Peyer's patch (tissue), 4 donors: ENCODE measurements around the gene SUGP1. TPM values are rescaled to one million over a fixed set of nuclear protein-coding genes. Genes with fewer than 3 reads are reported as not detected.
A peak's percentile ranks its signal among the peaks of the same experiment; 100 is the strongest.

Experiments used
- DNase-seq, 3 donors: peaks; one replicate each; pipeline ENCODE4 v3.0.0-alpha.2; 2017 to 2019
- H3K27ac ChIP-seq, 4 donors: fragments of 200-600 bp; sonication (generic); one replicate each; pipeline ENCODE4 v1.5.1; 2016 to 2019
- H3K27me3 ChIP-seq, 2 donors: fragments of 200-600 bp; sonication (generic); one replicate each; pipeline ENCODE4 v1.5.1; 2019
- H3K36me3 ChIP-seq, 3 donors: fragments of 200-600 bp; sonication (generic); one replicate each; pipeline ENCODE4 v1.5.1; 2016 to 2019
- H3K4me1 ChIP-seq, 4 donors: fragments of 200-600 bp; sonication (generic); one replicate each; pipeline ENCODE4 v1.5.1; 2016 to 2019
- H3K4me3 ChIP-seq, 4 donors: fragments of 200-600 bp; sonication (generic); 1 replicate in 3 of 4; 2 replicates in 1 of 4; pipeline ENCODE4 v1.5.1; 2016 to 2019; ENCODE audit warnings: mild to moderate bottlenecking in 1 of 4
- H3K9me3 ChIP-seq, 4 donors: fragments of 200-600 bp; sonication (generic); one replicate each; pipeline ENCODE4 v1.5.1; 2016 to 2019; ENCODE audit warnings: mild to moderate bottlenecking in 1 of 4
- POLR2A ChIP-seq, 2 donors: fragments of 450-650 bp; IDR thresholded peaks; one replicate each; pipeline ENCODE4 v1.5.1; 2017; ENCODE audit warnings: antibody characterized with exemption in 2 of 2, mild to moderate bottlenecking in 2 of 2, moderate library complexity in 2 of 2
- total RNA-seq, 4 donors: library from RNA; depleted of rRNA; stranded (reverse); fragments of >200 nt; gene quantifications; one replicate each; pipeline ENCODE4 v1.1.0, GENCODE V29; 2016
- TF ChIP-seq, protein P1 (sequence below), 6 experiments: fragments of 450-650 bp in 4 of 6; fragments of 200-600 bp in 2 of 6; sonication (generic) in 1 of 6; IDR thresholded peaks; one replicate each; pipeline ENCODE4 v1.5.1; 2017 to 2019; ENCODE audit warnings: antibody characterized with exemption in 6 of 6, mild to moderate bottlenecking in 3 of 6, moderate library complexity in 1 of 6

SUGP1 gene
- total RNA-seq, 4 donors from 2014 or later: 49.5 to 58.6 (median 55.2) TPM

DNA sequence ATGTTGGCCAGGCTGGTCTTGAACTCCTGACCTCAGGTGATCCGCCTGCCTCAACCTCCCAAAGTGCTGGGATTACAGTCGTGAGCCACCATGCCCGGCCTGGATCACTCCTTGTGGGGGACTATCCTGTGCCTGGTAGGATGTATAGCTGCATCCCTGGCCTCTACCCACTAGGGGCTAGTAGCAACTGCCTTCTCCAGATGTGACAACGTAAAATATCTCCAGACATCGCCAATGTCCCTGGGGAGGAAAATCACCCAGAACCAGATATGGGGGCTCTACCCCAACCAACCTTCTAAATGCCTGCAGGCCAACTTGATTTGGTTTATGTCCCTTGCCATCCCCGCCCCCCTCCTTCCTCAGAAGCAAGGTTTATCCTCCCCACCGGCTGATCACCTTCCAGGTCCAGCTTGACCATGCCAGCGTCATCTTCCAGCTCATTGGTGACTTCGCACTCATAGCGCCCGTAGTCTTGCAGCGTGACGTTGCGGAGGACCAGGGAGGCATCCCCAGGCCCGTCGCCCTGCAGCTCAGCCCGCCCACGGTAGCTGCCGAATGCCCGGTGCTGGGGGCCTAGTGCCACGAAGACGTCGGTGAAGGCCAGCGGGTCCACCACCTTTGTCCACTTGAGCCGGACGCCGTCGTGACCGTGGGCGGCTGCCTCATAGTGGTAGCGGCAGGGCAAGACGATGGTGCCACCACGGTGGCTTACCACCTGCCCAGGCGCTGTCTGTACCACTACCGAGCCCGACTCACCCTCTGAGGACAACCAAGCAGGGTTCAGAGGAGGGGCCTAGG lies 59.7 kb downstream of the SUGP1 start:
- H3K9me3 ChIP-seq: no peaks in the 10 kb centered on the region
- no peak overlapping the region for H3K27ac ChIP-seq
- no peak for TF ChIP-seq POLR2A (IDR thresholded peaks at IDR 0.05)
- TF ChIP-seq, protein P1, sequence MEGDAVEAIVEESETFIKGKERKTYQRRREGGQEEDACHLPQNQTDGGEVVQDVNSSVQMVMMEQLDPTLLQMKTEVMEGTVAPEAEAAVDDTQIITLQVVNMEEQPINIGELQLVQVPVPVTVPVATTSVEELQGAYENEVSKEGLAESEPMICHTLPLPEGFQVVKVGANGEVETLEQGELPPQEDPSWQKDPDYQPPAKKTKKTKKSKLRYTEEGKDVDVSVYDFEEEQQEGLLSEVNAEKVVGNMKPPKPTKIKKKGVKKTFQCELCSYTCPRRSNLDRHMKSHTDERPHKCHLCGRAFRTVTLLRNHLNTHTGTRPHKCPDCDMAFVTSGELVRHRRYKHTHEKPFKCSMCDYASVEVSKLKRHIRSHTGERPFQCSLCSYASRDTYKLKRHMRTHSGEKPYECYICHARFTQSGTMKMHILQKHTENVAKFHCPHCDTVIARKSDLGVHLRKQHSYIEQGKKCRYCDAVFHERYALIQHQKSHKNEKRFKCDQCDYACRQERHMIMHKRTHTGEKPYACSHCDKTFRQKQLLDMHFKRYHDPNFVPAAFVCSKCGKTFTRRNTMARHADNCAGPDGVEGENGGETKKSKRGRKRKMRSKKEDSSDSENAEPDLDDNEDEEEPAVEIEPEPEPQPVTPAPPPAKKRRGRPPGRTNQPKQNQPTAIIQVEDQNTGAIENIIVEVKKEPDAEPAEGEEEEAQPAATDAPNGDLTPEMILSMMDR (IDR thresholded peaks at IDR 0.05): peak in 1 of 6 experiments; percentile 0
- no peaks in the 10 kb centered on the region for H3K36me3 ChIP-seq
- peaks cover 0 to 8% of the 10 kb centered on the region in 2 donors for H3K27me3 ChIP-seq
- DNase-seq: no peak
- no peak overlapping the region for H3K4me3 ChIP-seq
- peaks cover 0 to 13% (median 3%) of the 10 kb centered on the region in 4 donors for H3K4me1 ChIP-seq

DNA sequence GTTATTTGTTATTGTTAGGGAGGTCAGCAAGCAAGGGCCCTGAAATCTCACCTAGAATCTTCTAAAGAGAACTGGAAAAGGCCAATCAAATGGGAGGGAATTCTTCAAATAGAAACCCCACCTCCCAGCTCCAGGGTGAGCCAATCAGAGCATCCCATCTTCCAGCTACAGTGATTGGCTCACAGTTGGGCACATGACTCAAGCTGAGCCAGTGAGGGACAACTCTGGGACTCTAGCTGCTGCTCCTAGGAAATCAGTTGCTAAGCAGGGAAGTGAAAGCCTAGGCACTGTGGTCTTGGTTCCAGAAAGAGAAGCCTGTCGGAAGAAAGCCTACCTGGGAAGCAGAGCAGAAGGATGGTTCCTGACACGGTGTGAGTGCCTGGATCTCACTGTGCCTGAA lies 60.6 kb downstream of the SUGP1 start:
- Histone ChIP-seq H3K36me3 (no peaks in the 10 kb centered on the region), H3K27ac (no peak overlapping the region), H3K4me1 (peaks cover 0 to 13% (median 3%) of the 10 kb centered on the region in 4 donors), H3K27me3 (peaks cover 0 to 8% of the 10 kb centered on the region in 2 donors), H3K4me3 (no peak overlapping the region), H3K9me3 (no peaks in the 10 kb centered on the region)
- DNase-seq: no peak
- TF ChIP-seq POLR2A (IDR thresholded peaks at IDR 0.05): no peak
- TF ChIP-seq, protein P1 (IDR thresholded peaks at IDR 0.05): no peak

DNA sequence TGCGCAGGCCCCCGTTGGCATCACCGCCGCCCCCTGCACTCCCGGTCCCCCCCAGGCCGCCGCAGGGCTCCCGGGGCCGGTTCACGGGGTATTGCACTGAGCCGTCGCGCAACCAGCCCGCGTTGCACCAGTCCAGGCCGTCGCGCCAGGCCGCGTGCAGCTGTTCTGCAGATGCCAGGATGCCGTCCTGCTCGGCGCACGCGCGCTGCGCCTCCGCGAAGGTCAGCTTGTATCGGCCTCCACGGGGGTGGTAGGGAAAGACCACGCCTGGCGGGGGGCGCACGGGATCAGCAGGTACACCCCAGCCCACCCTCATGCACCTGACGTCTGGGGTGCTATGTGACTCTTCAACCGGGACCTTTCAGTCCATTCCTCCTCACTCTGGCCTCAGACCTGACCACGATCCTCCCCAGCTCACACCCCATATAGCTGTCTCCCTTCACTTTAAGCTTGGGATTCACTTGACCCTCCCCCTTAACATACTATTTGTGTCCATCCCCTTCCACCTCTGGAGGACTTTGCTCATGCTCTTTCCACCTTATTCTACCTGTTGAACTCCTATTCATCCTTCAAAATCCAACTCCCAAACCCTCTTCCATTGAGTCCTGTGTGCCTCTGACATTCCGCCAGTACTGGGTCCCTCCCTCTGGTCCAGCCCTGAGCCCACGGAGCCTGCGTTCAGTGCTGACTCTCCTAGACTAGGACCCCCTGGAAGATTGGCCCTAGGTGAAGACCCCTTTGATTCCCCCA lies 61.5 kb downstream of the SUGP1 start:
- Histone ChIP-seq H3K9me3 (no peaks in the 10 kb centered on the region), H3K27ac (no peak overlapping the region), H3K4me3 (no peak overlapping the region), H3K36me3 (no peaks in the 10 kb centered on the region), H3K4me1 (peaks cover 0 to 13% (median 3%) of the 10 kb centered on the region in 4 donors), H3K27me3 (peaks cover 0 to 8% of the 10 kb centered on the region in 2 donors)
- no peak for DNase-seq
- TF ChIP-seq, protein P1 (IDR thresholded peaks at IDR 0.05): no peak
- no peak for TF ChIP-seq POLR2A (IDR thresholded peaks at IDR 0.05)

DNA sequence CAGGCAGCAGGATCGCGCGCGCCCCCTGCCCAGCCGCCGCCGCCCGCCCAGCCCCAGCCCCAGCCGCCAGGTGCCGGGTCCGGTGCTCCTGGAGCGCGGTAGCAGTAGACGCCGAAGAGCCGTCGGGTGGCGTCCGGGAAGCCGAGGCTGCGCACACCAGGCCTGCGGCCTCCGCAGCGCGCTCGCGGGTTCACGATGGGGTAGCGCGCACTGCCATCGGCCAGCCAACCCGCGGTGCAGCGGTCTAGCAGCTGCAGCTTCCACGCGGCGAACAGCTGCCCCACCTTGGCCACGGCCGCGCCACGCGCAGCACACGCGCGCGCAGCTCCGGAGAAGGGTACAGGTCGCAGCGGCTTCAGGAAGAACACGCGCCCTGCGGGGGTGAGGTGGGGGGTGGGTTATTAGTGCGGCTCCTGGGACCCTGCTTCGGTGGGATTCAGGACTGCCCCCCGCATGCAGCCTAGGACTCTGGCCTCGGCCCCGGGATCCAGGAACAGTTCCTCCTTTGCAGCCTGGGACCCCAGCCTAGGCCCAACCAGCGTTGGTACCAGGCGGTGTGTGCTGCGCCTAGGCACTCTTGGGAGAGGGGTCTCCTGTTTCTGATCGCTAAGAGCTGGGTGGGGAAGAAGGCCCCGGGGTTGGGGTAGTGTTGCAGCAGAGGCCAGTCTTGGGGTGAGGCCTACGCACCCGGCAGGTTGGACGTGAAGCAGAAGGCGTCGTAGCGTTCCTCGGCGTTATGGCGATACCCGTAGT lies 62.3 kb downstream of the SUGP1 start:
- Histone ChIP-seq H3K27me3 (peaks cover 0 to 8% of the 10 kb centered on the region in 2 donors), H3K27ac (no peak overlapping the region), H3K4me1 (peaks cover 0 to 13% (median 3%) of the 10 kb centered on the region in 4 donors), H3K4me3 (no peak overlapping the region), H3K9me3 (no peaks in the 10 kb centered on the region), H3K36me3 (no peaks in the 10 kb centered on the region)
- TF ChIP-seq, protein P1 (IDR thresholded peaks at IDR 0.05): no peak
- no peak for TF ChIP-seq POLR2A (IDR thresholded peaks at IDR 0.05)
- no peak for DNase-seq

DNA sequence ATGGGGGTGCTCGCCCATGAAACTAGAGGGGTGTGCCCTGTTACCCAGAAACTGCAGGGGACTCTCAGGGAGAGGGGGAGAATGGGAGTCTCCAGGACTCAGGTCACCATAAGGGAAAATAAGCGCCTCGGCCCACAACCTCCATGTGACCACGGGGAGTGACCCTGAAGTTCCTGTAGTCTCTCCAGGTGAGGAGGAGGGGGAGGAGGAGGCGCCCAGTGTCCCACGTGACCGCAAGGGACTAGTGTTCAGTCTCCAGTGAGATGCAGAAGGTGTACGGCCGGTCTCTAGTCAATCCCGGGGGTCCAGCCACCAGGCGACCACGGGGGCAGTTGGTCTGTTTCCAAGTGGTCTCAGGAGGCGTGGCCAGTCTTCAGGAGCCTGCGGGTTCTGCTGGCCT lies 63.2 kb downstream of the SUGP1 start:
- Histone ChIP-seq H3K27ac (no peak overlapping the region), H3K9me3 (no peaks in the 10 kb centered on the region)

More for the DNA sequence above, 63.2 kb downstream of the SUGP1 start:
- no peak for DNase-seq
- Histone ChIP-seq H3K4me3 (no peak overlapping the region), H3K27me3 (peaks cover 0 to 8% of the 10 kb centered on the region in 2 donors), H3K36me3 (no peaks in the 10 kb centered on the region), H3K4me1 (peaks cover 0 to 13% (median 3%) of the 10 kb centered on the region in 4 donors)
- TF ChIP-seq, protein P1 (IDR thresholded peaks at IDR 0.05): no peak
- no peak for TF ChIP-seq POLR2A (IDR thresholded peaks at IDR 0.05)
